Stimulated activated naive CD4-positive, alpha-beta T cell treated with Interleukin-2 at 50 U/mL for 16 hours (primary cell): ENCODE measurements around the gene SLC16A1.

Experiments
- DNase-seq: peaks from one replicate; lab custom pipeline; 2025; lab: John Stamatoyannopoulos, UW

The SLC16A1 gene

DNA sequence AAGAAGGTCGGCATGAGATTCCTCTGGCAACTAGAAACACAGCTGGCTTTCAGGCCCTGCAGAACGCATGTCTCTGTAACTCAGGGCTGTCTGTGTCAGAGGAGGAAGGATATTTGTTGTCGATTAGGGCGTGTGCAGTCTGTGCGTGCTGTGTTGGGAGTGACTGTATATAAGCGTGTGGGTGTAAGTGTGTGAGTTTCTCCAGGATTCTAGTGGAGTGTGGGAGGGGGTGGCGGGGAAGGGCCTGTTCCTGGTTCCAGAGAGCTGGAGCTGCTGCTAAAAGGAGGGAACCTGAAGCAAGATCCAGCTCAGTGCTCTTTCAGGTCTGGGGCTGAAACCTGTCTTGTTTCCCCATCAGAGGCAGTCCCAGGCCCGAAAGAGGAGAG, 74.3 kb downstream of the SLC16A1 start:
- no peak for DNase-seq

DNA sequence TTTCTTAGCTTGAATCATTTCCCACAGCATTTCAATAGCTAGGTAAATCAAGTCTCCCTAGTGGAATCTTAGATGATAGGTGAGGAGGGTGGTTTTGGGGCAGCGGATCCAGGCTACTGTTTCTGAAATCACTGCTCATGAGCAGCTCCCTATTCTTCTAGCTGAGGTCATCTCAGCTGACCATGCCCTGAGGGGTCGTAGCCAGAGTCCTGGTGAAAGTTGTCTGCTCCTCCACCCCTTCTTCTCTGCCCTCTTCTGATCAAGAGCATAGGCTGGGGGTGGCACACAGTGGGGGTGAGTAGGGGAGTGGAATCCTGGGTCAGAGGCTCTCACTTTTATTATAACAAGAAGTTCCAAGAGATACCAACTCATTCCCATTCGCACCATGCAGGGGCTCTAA, 76.2 kb downstream of the SLC16A1 start:
- no peak for DNase-seq

DNA sequence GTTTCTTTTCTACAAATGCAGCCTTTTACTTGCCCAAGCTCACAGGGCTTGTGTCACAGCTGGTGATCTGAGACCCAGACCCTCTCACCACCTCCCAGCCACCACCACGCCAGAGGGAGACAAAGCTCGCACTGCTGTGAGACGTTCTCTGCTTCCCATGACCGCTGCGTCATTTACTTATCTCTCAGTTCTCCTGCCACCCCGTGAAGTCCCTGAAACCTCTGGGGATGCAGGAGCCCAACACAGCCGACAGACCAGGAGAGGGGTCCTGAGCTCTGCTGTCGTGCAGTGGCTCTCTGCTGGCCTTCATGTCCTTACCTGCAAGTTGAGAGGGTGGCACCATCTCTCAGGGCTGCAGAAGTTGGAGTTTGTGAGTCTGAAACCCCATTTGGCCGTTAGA, 77.7 kb downstream of the SLC16A1 start:
- DNase-seq: no peak

DNA sequence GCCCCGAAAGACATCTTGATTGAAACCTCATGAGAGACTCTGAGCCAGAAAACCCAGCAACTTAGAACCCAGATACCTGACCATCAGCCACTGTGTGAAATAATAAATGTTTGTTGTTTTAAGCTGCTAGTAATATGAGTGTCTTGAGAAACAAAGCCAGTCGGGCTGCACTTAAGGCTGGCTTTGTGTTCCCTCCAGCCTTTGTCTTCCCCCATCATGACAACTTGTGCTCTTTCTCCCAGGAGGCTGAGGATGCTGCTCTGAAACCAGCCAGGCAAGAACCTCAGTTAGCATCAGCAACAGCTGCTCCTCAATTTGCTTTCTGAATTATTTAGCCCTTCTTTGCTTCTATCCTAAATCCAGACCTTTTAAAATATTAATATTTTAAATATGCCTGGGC, 78.2 kb downstream of the SLC16A1 start:
- DNase-seq: no peak

DNA sequence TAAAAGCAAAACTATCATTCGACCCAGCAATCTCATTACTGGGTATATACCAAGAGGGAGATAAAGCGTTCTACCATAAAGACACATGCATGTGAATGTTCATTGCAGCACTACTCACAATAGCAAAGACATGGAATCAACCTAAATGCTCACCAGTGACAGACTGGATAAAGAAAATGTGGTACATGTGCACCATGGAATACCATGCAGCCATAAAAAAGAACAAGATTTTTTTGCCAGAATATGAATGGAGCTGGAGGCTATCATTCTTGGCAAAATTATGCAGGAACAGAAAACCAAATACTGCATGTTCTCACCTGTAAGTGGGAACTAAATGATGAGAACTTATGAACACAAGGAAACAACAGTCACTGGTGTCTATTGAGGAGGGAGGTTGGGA, 79.7 kb downstream of the SLC16A1 start:
- no peak for DNase-seq

DNA sequence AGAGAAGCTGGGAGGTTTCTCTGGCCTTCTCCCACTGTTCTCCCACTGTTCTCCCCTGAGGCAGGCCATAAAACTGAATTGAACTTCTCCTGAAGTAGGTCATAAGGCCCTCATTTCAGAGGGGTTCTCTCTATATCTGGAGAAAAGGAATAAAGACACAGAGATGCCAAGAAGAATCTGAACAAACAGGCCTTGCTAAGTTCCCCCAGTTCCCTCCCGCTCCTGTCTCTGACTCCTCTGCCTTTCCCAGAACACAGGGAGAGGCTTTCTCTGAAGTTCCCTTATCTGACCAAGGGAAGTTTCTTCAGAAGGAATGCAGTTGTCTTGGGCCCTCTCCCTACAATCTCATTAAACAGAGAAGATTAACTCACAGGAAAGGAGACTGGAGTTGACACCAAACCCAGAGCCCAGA, 83.4 kb downstream of the SLC16A1 start:
- DNase-seq: no peak

DNA sequence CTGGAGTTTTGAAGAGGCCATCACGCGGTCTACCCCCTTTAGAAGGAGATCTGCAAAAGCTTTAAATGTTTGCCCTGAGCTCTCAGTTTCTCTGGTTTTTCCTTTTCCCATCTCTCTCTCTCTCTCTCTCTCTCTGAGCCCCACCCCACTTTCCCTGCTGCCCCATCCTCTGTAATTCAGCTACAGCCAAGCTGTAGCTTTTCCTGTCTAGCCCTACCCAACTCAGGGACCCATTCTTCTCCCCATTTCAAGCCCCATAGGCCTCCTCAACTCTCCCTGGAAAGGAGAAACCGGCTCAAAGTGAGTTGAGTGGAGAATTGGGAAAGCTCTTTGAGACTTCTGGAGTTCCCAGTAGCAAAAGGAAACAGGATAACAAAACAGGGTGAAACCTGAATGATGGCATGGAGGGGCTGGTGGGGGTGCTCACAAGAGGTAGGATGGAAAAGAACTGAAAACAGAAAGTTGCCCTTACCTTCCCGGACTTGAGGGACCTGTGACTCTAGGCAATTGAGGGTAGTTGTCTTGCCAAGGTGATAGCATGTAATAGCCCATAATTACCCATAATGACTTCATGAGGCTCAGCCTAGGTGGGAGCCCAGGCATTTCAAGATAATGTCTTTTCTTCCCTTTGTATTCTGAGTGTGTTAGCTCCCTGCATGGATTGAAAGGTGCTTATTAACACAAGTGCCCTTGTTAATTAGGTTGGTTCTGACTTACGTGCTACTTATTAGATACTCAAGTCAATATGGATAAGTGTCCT, 84.9 kb downstream of the SLC16A1 start:
- no peak for DNase-seq

DNA sequence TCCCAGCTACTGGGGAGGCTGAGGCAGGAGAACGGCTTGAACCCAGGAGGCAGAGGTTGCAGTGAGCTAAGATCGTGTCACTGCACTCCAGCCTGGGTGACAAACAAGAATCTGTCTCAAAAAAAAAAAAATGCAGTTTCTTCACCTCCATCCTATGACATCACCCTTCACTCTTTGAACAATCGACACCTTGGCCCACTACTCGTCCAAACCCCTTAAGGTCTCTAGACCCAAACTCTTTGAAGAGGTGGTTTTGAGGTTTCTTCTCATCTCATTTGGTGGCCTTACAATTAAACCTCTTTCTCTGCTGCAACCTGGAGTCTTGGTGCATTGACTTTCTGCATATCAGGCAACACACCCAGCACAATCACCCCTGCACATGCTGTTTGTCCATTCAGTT, 86.1 kb downstream of the SLC16A1 start:
- no peak for DNase-seq

DNA sequence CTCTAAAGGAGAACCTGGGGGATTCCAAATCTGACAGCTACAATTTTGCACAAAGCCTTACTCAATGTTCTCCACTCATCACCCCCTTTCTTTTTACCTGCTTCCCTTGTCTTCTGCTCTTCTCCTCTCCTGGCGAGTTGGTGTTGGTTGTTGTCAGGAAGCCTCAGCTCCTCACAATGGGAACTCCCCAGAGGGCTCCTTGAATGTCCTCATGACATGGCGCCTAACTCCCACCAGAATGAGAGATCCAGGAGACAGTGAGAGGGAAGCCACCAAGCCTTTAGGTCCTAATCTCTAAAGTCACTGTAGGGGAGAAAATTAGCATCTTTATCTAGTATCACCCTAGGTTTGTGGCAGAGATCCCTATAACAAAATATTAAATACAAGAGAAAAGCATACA, 87.8 kb downstream of the SLC16A1 start:
- DNase-seq: no peak

DNA sequence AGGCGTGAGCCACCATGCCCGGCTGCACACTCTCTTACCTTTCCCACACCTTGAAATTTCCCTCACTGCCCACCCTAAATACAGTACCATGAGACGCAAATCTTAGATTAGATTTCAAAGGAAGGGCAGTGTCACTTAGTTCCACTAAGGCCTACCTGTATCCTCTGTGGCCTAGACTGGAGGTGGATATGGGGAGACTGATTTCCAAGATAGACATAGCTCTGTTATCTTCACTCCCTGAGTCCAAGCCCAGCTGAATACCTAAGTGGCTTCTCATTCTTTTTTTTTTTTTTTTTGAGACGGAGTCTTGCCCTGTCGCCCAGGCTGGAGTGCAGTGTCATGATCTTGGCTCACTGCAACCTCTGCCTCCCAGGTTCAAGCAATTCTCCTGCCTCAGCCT, 89.0 kb downstream of the SLC16A1 start:
- DNase-seq: no peak

DNA sequence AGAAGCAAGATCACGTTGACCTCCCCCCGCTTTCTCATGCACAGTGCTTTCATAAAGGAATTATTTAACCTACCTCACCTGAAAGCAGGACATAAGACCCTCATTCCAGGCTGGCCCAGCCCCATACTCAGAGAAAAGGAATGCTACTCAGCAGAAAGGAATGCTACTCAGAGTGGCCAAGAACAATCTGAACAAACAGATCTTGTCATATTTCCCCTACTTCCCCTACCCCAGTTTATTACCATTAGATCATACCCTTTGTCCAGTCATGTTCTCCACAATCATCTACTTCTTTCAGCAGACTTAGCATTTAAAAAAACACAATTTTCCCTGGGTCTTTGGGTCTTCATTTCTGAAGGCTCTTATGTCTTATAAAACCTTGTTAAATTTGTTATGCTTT, 89.8 kb downstream of the SLC16A1 start:
- no peak for DNase-seq

DNA sequence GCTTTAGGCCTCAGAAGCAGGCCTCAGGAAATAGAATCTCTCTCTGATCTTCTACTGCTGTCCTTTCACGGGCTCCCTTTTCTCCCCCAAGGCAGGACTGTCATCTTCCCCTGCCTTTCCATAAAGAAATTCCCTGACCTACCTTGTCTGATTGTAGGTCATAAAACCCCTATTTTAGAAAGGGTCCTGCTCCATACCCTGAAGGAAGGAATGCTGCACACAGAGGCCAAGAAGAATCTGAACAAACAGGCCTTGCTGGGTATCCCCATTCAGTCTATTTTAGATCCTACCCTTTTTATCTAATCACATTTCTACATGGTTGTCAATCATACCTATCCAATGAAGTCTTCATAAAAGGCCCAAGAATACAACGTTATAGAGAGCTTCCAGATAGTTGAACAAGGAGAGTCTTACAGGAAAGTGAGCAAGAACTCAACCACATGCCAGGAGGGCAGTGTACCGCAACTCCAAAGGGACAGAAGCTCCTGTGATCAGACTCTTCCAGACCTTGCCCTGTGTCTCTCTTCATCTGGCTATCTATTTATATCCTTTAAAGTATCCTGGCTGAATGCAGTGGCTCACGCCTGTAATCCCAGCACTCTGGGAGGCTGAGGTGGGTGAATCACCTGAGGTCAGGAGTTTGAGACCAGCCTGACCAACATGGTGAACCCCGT, 93.1 kb downstream of the SLC16A1 start:
- no peak for DNase-seq
